Activated CD8-positive, alpha-beta memory T cell treated with anti-CD3 and anti-CD28 coated beads, Interleukin-2, amount 50 U/mL, for 1 hour (primary cell): ENCODE data around the gene HERC4.
"Not testable (repeated sequence)": the region's sequence is repeated elsewhere in the genome, so short reads cannot be mapped to it uniquely, and the experiment has no call there.

Experiments used
- DNase-seq: peaks from one replicate; pipeline ENCODE4 v3.0.0-alpha.2; 2020; ENCODE audit errors: extremely low read depth

The HERC4 gene

DNA sequence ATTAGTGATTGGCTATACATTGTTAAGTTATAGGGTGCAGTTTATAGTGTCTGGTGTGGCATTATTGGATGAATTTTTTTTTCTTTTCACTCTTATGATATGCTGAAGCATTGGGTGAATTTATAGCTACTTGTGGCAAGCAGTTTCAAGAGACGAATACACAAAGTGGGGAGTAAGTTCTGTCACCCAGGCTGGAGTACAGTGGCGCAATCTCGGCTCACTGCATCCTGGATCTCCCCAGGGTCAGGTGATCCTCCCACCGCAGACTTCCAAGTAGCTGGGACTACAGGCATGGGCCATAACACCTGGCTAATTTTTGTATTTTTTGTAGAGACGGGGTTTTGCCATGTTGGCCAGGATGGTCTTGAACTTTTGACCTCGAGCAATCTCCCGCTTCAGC, 196.9 kb downstream of the HERC4 start:
- DNase-seq, result no peak

DNA sequence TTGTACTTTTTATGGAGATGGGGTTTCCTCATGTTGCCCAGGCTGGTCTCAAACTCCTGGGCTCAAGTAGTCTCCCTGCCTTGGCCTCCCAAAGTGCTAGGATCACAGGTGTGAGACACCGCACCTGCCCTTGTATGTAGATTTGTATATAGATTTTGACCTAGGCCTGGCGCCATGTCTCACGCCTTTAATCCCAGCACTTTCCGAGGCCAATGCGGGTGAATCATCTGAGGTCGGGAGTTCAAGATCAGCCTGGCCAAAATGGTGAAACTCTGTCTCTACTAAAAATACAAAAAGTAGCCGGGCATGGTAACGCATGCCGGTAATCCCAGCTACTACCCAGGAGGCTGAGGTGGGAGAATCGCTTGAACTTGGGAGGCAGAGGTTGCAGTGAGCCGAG, 197.7 kb downstream of the HERC4 start:
- not testable (repeated sequence) for DNase-seq

DNA sequence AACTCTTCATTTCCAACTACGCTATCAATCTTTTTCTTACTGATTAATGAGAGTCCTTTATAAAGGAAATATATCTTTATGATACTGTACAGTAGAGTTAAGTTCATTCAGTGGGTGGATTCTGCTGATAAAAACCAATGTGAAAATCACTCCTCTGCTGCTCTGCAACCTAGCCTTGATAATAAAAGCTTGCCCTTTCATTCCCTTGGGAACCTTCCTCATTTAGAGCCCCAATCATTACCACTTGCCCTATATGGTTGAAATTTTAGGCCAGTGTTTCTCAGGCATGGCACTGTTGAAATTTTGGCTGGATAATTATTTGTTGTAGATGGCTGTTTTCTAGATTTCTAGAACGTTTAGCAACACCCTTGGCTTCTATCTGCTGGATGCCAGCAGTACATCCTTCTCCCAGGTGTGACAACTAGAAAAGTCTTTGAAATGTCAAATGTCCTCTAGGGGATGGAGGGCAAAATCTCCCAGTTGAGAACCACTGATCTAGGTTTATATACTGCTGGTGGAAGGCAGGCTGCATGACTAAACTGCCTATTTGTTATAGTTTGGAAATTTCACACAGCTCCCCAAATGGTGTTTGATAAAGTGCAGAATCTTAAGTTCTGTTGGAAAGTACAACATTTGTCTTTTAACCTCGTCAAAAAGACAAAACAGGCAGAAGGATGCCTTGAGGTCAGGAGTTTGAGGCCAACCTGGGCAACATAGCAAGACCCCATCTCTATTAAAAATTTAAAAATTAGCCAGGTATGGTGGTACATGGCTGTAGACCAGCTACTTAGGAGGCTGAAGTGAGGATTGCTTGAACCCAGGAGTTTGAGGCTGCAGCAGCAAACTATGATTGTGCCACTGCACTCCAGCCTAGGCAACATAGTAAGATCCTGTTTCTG, 199.5 kb downstream of the HERC4 start:
- no peak for DNase-seq
